ENCODE results near the gene HRH3.

HRH3 gene

GRCh38 chr20:62258499-62259293 lies 38.6 kb upstream of the HRH3 start:
- Histone ChIP-seq H3K36me3 (ENCODE audit: insufficient read depth, low read depth, low read length) (peaks cover 30% of the 10 kb centered on the region), H3K9ac (ENCODE audit: low read depth, low read length) (no peak overlapping the region), H3K4me3 (ENCODE audit: low read length) (no peak overlapping the region), H3K9me3 (ENCODE audit: insufficient read depth, low read depth, low read length) (no peaks in the 10 kb centered on the region), H3K4me1 (ENCODE audit: insufficient read depth, low read length) (no peaks in the 10 kb centered on the region), H3K27ac (ENCODE audit: low read length) (no peak overlapping the region), H3K27me3 (ENCODE audit: insufficient read depth, low read length) (no peaks in the 10 kb centered on the region)

- Histone ChIP-seq H3K27me3 (ENCODE audit: insufficient read depth, low read length) (no peaks in the 10 kb centered on the region), H3K4me3 (ENCODE audit: low read length) (no peak overlapping the region), H3K27ac (ENCODE audit: low read length) (no peak overlapping the region), H3K36me3 (ENCODE audit: insufficient read depth, low read depth, low read length) (peaks cover 13% of the 10 kb centered on the region), H3K9ac (ENCODE audit: low read depth, low read length) (no peak overlapping the region), H3K9me3 (ENCODE audit: insufficient read depth, low read depth, low read length) (no peaks in the 10 kb centered on the region), H3K4me1 (ENCODE audit: insufficient read depth, low read length) (no peaks in the 10 kb centered on the region)
These were observed 35.9 kb upstream of the HRH3 start for GRCh38 chr20:62255976-62256375.

- H3K27ac ChIP-seq (ENCODE audit: low read length) = no peak overlapping the region
- H3K9me3 ChIP-seq (ENCODE audit: insufficient read depth, low read depth, low read length) = no peaks in the 10 kb centered on the region
- H3K4me3 ChIP-seq (ENCODE audit: low read length) = no peak overlapping the region
- H3K36me3 ChIP-seq (ENCODE audit: insufficient read depth, low read depth, low read length) = peaks cover 13% of the 10 kb centered on the region
- H3K9ac ChIP-seq (ENCODE audit: low read depth, low read length) = no peak overlapping the region
- no peaks in the 10 kb centered on the region for H3K4me1 ChIP-seq (ENCODE audit: insufficient read depth, low read length)
- H3K27me3 ChIP-seq (ENCODE audit: insufficient read depth, low read length) = no peaks in the 10 kb centered on the region
These were observed 34.1 kb upstream of the HRH3 start for GRCh38 chr20:62254021-62254724.

GRCh38 chr20:62253398-62253797 lies 33.3 kb upstream of the HRH3 start:
- H3K36me3 ChIP-seq (ENCODE audit: insufficient read depth, low read depth, low read length) = peaks cover 13% of the 10 kb centered on the region
- no peaks in the 10 kb centered on the region for H3K4me1 ChIP-seq (ENCODE audit: insufficient read depth, low read length)
- no peaks in the 10 kb centered on the region for H3K27me3 ChIP-seq (ENCODE audit: insufficient read depth, low read length)
- no peak overlapping the region for H3K9ac ChIP-seq (ENCODE audit: low read depth, low read length)
- no peak overlapping the region for H3K4me3 ChIP-seq (ENCODE audit: low read length)
- no peaks in the 10 kb centered on the region for H3K9me3 ChIP-seq (ENCODE audit: insufficient read depth, low read depth, low read length)
- H3K27ac ChIP-seq (ENCODE audit: low read length) = no peak overlapping the region

- Histone ChIP-seq H3K4me3 (ENCODE audit: low read length) (no peak overlapping the region), H3K9ac (ENCODE audit: low read depth, low read length) (no peak overlapping the region), H3K36me3 (ENCODE audit: insufficient read depth, low read depth, low read length) (peaks cover 12% of the 10 kb centered on the region), H3K27ac (ENCODE audit: low read length) (no peak overlapping the region), H3K4me1 (ENCODE audit: insufficient read depth, low read length) (no peaks in the 10 kb centered on the region), H3K9me3 (ENCODE audit: insufficient read depth, low read depth, low read length) (no peaks in the 10 kb centered on the region), H3K27me3 (ENCODE audit: insufficient read depth, low read length) (no peaks in the 10 kb centered on the region)
These were observed 32.4 kb upstream of the HRH3 start for GRCh38 chr20:62252342-62252966.

- Histone ChIP-seq H3K9ac (ENCODE audit: low read depth, low read length) (no peak overlapping the region), H3K4me3 (ENCODE audit: low read length) (no peak overlapping the region), H3K27me3 (ENCODE audit: insufficient read depth, low read length) (no peaks in the 10 kb centered on the region), H3K4me1 (ENCODE audit: insufficient read depth, low read length) (no peaks in the 10 kb centered on the region), H3K9me3 (ENCODE audit: insufficient read depth, low read depth, low read length) (no peaks in the 10 kb centered on the region), H3K27ac (ENCODE audit: low read length) (no peak overlapping the region), H3K36me3 (ENCODE audit: insufficient read depth, low read depth, low read length) (0 out of 2 replicates have a peak, but pooled peaks cover 5% of the 10 kb centered on the region)
These were observed 28.9 kb upstream of the HRH3 start for GRCh38 chr20:62248890-62249560.

GRCh38 chr20:62246872-62247652 lies 27.0 kb upstream of the HRH3 start:
- Histone ChIP-seq H3K4me1 (ENCODE audit: insufficient read depth, low read length) (no peaks in the 10 kb centered on the region), H3K9me3 (ENCODE audit: insufficient read depth, low read depth, low read length) (no peaks in the 10 kb centered on the region), H3K4me3 (ENCODE audit: low read length) (no peak overlapping the region), H3K27me3 (ENCODE audit: insufficient read depth, low read length) (no peaks in the 10 kb centered on the region), H3K27ac (ENCODE audit: low read length) (no peak overlapping the region), H3K36me3 (ENCODE audit: insufficient read depth, low read depth, low read length) (0 out of 2 replicates have a peak, but pooled peaks cover 5% of the 10 kb centered on the region), H3K9ac (ENCODE audit: low read depth, low read length) (no peak overlapping the region)

- H3K4me1 ChIP-seq (ENCODE audit: insufficient read depth, low read length) = no peaks in the 10 kb centered on the region
- H3K27ac ChIP-seq (ENCODE audit: low read length) = no peak overlapping the region
- no peak overlapping the region for H3K9ac ChIP-seq (ENCODE audit: low read depth, low read length)
These were observed 26.4 kb upstream of the HRH3 start for GRCh38 chr20:62246431-62246830.

GRCh38 chr20:62245911-62246280 lies 25.8 kb upstream of the HRH3 start:
- no peaks in the 10 kb centered on the region for H3K27me3 ChIP-seq (ENCODE audit: insufficient read depth, low read length)
- 0 out of 2 replicates have a peak, but pooled peaks cover 5% of the 10 kb centered on the region for H3K36me3 ChIP-seq (ENCODE audit: insufficient read depth, low read depth, low read length)
- no peak overlapping the region for H3K4me3 ChIP-seq (ENCODE audit: low read length)
- H3K9me3 ChIP-seq (ENCODE audit: insufficient read depth, low read depth, low read length) = no peaks in the 10 kb centered on the region
- H3K4me1 ChIP-seq (ENCODE audit: insufficient read depth, low read length) = no peaks in the 10 kb centered on the region
- H3K9ac ChIP-seq (ENCODE audit: low read depth, low read length) = no peak overlapping the region
- no peak overlapping the region for H3K27ac ChIP-seq (ENCODE audit: low read length)

More at GRCh38 chr20:62246431-62246830, 26.4 kb upstream of the HRH3 start:
- Histone ChIP-seq H3K4me3 (ENCODE audit: low read length) (no peak overlapping the region), H3K27me3 (ENCODE audit: insufficient read depth, low read length) (no peaks in the 10 kb centered on the region), H3K36me3 (ENCODE audit: insufficient read depth, low read depth, low read length) (0 out of 2 replicates have a peak, but pooled peaks cover 5% of the 10 kb centered on the region), H3K9me3 (ENCODE audit: insufficient read depth, low read depth, low read length) (no peaks in the 10 kb centered on the region)

GRCh38 chr20:62244644-62245108 lies 24.6 kb upstream of the HRH3 start:
- Histone ChIP-seq H3K27ac (ENCODE audit: low read length) (no peak overlapping the region), H3K27me3 (ENCODE audit: insufficient read depth, low read length) (no peaks in the 10 kb centered on the region), H3K4me3 (ENCODE audit: low read length) (no peak overlapping the region), H3K4me1 (ENCODE audit: insufficient read depth, low read length) (no peaks in the 10 kb centered on the region), H3K9me3 (ENCODE audit: insufficient read depth, low read depth, low read length) (no peaks in the 10 kb centered on the region), H3K9ac (ENCODE audit: low read depth, low read length) (no peak overlapping the region), H3K36me3 (ENCODE audit: insufficient read depth, low read depth, low read length) (0 out of 2 replicates have a peak, but pooled peaks cover 5% of the 10 kb centered on the region)
